HG03558 (cell line): ENCODE data around the gene CSH2.
"Not testable (repeated sequence)": the region's sequence is repeated elsewhere in the genome, so short reads cannot be mapped to it uniquely, and the experiment has no call there.

Experiments
- ATAC-seq: cut with Tn5 transposase; IDR thresholded peaks from one replicate; pipeline ENCODE4 v1.9.1; 2021; ENCODE audit warnings: moderate number of reproducible peaks; ENCODE audit not compliant: unreplicated experiment; ENCODE audit errors: extremely low read depth

The CSH2 gene

DNA sequence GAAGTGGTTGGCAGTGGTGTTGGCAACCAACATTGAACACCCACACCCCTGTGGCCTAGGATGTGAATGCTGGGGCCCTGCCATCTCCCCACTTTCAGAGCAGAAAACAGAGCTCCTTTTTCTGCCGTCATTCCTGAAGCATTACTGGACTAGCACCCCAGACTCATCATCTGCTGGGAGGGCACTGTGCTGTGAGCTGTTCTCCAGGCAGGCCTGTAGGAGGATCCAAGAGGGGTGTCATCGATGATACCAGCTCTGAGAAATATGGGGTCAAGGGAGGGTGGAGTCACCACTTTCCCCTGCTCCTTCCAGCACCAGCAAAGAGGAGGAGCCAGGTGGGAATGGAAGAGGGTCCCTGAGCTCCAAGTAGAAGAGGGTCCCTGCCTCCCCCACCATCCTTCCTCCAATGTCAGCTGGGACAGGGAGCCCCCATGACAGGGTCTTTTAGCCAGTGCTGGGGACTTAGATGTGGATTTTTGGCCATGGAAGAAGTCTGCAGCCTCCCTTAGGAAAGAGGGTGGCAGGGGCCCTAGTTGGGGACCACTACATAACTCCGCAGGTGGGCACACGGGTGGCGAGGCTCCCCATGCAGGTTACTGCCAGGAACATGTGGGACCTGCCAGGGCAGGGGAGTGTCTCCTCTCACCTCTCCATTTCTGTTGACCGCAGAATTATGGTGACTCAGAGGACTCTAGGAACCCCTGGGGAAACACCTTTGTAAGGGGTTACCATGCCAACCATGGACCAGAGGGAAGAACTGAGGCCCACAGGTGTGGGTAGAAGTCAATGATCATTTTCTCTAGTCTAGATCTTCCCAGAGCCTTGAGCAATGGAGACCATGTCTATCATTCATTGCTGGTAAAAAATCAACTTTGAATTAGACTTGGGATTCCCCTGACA is 25.7 kb upstream of the CSH2 start:
- ATAC-seq, result not testable (repeated sequence)

DNA sequence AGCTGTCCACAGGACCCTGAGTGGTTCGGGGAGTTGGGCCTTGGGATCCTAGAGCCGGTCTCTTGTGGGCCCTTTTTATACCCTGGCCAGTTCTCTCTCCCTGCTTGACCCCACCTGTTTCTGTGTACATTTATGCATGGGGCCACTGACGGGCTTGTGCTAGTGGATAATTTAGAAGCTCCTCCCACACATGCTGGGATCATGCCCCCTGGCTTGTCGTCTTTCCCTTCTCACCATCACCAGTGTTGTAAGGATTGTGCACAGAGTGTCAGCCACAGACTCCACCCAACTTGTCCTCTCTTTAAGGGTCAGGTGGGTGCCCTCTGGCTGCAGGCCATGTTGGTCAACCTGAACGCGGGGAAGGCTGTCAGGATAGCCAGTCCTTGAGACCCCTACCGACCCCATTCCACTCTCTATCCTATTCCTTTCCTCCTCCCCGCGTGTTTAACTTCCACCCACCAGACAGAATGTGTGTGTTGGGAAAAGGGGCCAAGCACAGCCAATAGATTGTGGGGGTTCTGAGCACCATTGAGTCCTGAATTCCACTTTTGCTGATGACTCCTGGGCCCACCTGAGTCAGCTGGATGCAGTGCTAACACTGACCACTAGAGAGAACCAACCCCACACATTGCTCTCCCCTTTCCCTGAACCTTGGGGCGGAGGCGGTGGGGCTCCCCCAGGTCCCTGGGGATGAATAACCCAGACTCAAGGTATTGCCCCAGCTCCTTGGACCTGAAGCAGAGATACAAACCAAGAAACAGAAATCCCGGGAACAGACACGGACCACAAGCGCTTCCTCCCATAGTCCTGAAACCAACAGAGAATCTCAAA is 23.3 kb upstream of the CSH2 start, which contains the start of gene CSH1:
TSS of gene CSH1 (minus strand) at position 51 of the 831 bp plus-strand sequence. CDS start 63 bp downstream, outside the sequence.
- ATAC-seq, result not testable (repeated sequence)

- not testable (repeated sequence) for ATAC-seq
These were observed 21.3 kb upstream of the CSH2 start for GRCh38 chr17:63894821-63895220.

GRCh38 chr17:63894021-63894420 is 20.5 kb upstream of the CSH2 start:
- ATAC-seq, result not testable (repeated sequence)

DNA sequence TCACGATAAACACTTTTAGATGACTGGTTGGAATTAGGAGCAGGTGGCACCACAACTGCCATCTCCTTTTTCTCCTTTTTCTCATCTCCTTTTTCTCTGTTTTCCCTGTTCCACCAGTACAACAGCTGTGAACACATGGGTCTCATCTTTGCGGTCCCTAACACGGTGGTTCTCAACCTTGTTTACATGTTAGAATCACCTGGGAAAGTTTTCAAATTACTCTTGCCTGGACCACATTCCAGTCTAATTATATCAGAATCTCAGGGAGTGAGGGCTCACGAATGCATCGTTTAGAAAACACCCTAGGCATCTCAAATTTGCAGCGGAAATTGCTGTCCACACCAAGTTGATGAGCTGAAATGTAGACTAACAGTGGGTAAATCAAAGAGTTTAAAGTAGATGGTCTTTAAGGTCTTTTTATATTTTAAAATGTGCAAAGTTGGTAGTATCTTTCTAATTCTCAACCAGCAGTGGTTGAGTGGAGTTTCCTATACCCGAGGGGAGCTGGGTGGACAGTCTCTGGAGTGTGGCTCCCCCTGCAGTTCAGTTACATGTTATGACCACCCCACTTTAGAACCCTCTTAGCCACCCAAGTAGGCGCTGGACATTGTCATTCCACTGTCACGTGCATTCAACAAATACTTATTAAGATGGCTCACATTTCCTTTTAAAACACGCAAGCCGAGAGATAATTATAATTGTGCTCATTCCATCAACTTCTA is 19.0 kb upstream of the CSH2 start:
- not testable (repeated sequence) for ATAC-seq

DNA sequence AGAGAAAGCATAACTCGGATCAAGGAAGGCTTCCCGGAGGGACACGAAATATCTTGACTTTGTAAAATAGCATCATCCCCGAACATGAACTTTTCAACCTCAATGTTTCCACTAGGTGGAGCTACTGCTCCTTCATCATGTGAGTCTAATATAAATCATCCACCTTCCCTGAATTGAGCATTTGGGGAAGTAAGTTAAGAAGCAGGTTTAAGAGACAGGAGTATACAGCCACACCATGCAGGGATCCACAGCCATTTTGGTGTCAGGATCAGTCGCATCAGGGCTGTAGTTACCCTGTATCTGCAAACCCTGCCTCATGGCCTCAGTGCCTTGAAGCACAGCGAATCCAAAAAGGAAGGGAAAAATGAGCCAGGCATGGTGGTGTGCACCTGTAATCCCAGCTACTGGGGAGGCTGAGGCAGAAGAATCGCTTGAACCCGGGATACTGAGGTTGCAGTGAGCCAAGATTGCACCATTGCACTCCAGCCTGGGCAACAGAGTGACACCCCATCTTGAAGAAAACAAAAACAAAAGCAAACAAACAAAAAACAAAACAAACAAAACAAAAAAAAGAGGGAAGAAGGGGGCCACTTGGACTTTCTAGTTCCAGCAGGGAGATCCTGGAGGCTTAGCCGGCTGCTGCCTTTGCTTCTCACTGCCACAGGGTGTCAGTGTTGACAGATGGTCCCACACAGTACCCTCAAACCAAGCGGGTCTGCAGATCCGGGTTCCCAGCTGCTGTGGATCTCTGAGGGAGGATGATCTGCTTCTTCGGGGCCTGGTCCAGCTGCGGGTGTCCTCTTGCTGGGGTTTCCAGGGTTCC is 15.8 kb upstream of the CSH2 start:
- not testable (repeated sequence) for ATAC-seq

DNA sequence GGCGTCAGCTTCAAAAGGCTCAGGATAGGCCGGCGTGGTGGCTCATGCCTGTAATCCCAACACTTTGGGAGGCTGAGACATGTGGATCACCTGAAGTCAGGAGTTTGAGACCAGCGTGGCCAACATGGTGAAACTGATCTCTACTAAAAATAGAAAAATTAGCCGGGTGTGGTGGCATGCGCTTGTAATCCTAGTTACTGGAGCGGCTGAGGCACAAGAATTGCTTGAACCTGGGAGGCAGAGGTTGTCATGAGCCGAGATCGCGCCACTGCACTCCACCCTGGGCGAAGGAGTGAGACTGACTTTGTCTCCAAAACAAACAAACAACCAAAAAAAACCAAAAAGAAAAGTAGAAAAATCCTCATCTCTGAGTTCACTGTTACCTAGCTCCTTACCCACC is 11.6 kb upstream of the CSH2 start:
- not testable (repeated sequence) for ATAC-seq

GRCh38 chr17:63882626-63883126 is 9.2 kb upstream of the CSH2 start:
- not testable (repeated sequence) for ATAC-seq

DNA sequence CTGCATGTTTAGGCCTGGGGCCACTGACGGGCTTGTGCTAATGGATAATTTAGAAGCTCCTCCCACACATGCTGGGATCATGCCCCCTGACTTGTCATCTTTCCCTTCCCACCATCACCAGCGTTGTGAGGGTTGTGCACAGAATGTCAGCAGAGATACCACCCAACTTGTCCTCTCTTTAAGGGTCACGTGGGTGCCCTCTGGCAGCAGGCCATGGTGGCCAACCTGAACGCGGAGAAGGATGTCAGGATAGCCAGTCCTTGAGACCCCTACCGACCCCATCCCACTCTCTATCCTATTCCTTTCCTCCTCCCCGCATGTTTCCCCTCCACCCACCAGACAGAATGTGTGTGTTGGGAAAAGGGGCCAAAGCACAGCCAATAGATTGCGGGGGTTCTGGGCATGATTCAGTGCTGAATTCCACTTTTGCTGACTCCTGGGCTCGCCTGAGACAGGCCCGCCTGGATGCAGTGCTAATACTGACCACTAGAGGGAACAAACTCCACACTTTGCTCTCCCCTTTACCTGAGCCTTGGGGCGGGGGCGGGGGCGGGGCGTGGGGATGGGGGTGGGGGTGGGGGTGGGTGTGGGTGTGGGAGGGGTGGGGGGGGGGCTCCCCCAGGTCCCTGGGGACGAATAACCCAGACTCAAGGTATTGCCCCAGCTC is 8.6 kb upstream of the CSH2 start, which contains the start of gene GH2:
TSS of gene GH2 (minus strand) at position 10 of the 667 bp plus-strand sequence. CDS start 143 bp downstream, outside the sequence.
- ATAC-seq, result no peak

GRCh38 chr17:63881337-63881736 is 7.9 kb upstream of the CSH2 start:
- ATAC-seq, result not testable (repeated sequence)

DNA sequence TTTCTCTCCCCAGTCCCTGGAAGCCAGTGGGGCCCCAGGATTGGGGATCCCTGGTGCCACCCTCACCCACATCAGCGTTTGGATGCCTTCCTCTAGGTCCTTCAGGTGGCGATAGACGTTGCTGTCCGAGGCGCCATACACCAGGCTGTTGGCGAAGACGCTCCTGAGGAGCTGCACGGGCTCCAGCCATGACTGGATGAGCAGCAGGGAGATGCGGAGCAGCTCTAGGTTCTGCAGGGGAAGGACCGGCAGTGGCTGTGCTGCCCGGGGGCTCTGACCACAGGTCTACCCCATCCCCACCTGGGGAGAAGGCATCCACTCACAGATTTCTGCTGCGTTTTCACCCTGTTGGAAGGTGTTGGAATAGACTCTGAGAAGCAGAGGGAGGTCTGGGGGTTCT is 7.2 kb upstream of the CSH2 start:
- no peak for ATAC-seq

GRCh38 chr17:63878413-63878812 is 4.9 kb upstream of the CSH2 start:
- ATAC-seq, result not testable (repeated sequence)

GRCh38 chr17:63874693-63875092 is 1.2 kb upstream of the CSH2 start:
- not testable (repeated sequence) for ATAC-seq

DNA sequence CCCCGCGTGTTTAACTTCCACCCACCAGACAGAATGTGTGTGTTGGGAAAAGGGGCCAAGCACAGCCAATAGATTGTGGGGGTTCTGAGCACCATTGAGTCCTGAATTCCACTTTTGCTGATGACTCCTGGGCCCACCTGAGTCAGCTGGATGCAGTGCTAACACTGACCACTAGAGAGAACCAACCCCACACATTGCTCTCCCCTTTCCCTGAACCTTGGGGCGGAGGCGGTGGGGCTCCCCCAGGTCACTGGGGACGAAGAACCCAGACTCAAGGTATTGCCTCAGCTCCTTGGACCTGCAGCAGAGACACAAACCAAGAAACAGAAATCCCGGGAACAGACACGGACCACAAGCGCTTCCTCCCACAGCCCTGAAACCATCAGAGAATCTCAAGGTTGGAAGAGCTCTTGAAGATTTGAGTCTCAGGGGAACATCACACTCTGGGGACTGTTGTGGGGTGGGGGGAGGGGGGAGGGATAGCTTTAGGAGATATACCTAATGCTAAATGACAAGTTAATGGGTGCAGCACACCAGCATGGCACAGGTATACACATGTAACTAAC is 667 bp upstream of the CSH2 start:
- not testable (repeated sequence) for ATAC-seq

DNA sequence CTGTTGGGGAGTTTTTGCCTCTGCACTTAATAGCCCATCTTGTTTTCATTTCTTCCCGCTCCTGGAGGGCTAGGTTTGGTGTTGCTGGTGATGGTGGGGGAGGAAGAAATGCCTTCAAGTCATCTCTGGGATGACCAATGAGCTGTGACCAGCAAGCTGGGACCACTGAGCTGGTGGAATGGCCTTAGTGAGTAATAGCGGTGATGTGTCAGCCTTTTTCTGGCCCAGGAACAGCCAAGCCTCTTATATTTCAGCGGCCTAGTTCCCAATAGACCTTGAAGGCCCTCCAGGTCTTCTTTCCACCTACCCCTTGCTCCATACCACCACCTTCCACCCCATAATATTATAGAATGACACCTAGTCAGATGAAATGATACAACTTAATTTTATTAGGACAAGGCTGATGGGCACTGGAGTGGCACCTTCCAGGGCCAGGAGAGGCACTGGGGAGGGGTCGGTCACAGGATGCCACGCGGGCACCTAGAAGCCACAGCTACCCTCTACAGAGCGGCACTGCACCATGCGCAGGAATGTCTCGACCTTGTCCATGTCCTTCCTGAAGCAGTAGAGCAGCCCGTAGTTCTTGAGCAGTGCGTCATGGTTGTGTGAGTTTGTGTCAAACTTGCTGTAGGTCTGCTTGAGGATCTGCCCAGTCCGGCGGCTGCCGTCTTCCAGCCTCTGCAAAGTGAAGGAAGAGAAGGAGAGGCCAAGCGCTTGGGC is 1.7 kb downstream of the CSH2 start:
- not testable (repeated sequence) for ATAC-seq

DNA sequence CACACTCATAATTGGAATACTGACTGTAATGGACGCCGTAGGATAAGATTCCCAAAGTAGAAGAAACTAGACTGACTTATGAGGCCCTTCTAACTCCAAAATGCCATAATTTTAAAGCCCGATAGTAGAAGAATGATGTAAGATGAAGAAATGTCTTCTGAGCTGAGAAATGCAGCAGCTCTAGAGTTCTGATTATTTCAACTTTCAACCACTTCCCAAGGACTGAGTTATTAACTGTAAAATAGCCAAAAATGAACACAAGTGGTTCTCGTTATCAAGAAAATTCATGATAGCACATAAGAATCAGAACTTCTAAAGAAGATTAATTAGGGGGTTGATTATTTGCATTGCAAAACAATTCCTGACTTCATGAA is 3.2 kb downstream of the CSH2 start:
- ATAC-seq, result not testable (repeated sequence)

GRCh38 chr17:63869491-63870291 is 3.8 kb downstream of the CSH2 start:
- not testable (repeated sequence) for ATAC-seq
